Measurements from ENCODE around the gene XCR1. TPM values are rescaled to one million over a fixed set of nuclear protein-coding genes. Genes with fewer than 3 reads are reported as not detected.

The XCR1 gene
- total and polyA plus RNA-seq, 2 of the 8 experiments (the other 6 are each of a cell fraction or from before 2014, with no cell fraction given), result 0.53 TPM; not detected in 1

GRCh38 chr3:46010519-46011113 lies 16.7 kb downstream of the XCR1 start (continued):
- no peak for TF ChIP-seq GTF2F1 (IDR thresholded peaks at IDR 0.05; ENCODE audit: borderline replicate concordance, low read depth, low read length)
- TF ChIP-seq BRCA1 (IDR thresholded peaks at IDR 0.05; ENCODE audit: low read depth, low read length), result no peak

All from H1 (cell line).